ENCODE results near the gene DNAH1.

The DNAH1 gene

DNA sequence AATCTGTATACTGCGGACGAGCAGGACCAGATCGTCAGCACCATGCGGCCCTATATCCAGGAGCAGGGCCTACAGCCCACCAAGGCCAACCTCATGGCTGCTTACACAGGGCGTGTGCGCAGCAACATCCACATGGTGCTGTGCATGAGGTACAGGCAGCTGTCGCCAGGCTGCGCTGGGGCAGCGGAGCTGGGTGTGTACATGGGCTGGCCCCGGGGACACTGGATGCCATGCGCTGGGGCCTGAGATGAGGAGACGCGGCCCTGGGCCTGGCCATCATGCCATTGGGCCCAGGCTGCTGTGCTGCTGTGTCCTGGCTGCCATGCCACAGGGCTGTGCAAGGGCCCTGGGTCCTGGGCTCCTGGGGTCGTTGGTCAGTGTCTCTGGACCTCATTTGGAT is 67.3 kb downstream of the DNAH1 start:
- no peak for TF ChIP-seq TEAD4 (IDR thresholded peaks at IDR 0.05)
- TF ChIP-seq TAF1 (IDR thresholded peaks at IDR 0.05; ENCODE audit: low read depth) = no peak
- TF ChIP-seq, protein P1, sequence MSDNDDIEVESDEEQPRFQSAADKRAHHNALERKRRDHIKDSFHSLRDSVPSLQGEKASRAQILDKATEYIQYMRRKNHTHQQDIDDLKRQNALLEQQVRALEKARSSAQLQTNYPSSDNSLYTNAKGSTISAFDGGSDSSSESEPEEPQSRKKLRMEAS (IDR thresholded peaks at IDR 0.05) = no peak
- TF ChIP-seq, protein P2, sequence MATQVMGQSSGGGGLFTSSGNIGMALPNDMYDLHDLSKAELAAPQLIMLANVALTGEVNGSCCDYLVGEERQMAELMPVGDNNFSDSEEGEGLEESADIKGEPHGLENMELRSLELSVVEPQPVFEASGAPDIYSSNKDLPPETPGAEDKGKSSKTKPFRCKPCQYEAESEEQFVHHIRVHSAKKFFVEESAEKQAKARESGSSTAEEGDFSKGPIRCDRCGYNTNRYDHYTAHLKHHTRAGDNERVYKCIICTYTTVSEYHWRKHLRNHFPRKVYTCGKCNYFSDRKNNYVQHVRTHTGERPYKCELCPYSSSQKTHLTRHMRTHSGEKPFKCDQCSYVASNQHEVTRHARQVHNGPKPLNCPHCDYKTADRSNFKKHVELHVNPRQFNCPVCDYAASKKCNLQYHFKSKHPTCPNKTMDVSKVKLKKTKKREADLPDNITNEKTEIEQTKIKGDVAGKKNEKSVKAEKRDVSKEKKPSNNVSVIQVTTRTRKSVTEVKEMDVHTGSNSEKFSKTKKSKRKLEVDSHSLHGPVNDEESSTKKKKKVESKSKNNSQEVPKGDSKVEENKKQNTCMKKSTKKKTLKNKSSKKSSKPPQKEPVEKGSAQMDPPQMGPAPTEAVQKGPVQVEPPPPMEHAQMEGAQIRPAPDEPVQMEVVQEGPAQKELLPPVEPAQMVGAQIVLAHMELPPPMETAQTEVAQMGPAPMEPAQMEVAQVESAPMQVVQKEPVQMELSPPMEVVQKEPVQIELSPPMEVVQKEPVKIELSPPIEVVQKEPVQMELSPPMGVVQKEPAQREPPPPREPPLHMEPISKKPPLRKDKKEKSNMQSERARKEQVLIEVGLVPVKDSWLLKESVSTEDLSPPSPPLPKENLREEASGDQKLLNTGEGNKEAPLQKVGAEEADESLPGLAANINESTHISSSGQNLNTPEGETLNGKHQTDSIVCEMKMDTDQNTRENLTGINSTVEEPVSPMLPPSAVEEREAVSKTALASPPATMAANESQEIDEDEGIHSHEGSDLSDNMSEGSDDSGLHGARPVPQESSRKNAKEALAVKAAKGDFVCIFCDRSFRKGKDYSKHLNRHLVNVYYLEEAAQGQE (IDR thresholded peaks at IDR 0.05; ENCODE audit: low read depth) = no peak
- TF ChIP-seq CEBPB (IDR thresholded peaks at IDR 0.05) = no peak
- TF ChIP-seq NFIC (IDR thresholded peaks at IDR 0.05) = no peak
- TF ChIP-seq EGR1 (IDR thresholded peaks at IDR 0.05) = no peak
- no peak for TF ChIP-seq CREB1 (IDR thresholded peaks at IDR 0.05; ENCODE audit: low read depth)

DNA sequence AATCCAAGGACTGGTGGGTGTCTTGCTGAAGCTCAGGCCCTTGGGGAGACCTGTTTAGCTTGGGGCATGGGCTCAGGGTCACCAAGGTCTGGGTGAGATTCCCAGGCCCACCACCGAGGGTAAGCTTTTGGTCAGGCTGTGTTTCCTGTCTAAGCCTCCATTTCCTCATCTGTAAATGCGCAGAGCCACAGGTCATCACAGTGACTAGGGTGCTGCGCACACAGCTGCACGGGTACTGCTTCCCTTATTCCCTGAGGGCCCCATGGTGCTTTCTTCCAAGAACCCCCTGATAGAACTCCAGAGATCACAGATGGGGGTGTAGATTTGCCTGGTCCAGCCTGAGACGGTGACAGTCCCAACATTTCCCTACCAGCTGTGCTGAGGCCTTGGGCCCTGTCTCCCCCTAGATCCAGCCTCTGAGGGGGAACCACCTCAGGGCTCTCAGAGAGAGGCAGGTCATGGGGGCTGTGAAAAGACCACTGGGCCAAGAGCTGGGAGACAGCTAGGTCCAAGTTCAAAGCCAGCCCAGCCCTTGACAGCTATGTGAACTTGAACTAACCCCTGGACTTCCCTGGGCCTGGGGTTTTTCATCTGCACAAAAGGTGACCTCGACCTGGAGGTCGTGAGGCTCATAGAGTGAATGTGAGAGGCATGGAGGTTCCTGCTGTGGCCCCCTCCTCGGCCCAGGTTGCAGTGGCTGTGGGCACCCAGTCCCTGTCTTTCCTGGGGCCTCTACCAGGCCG is 68.1 kb downstream of the DNAH1 start:
- TF ChIP-seq FOXM1 (IDR thresholded peaks at IDR 0.05; ENCODE audit: borderline replicate concordance, low read depth) (no peak), YY1 (IDR thresholded peaks at IDR 0.05; ENCODE audit: low read depth) (no peak), RAD21 (IDR thresholded peaks at IDR 0.05; ENCODE audit: low read depth) (no peak), TEAD4 (IDR thresholded peaks at IDR 0.05) (no peak), EP300 (IDR thresholded peaks at IDR 0.05; ENCODE audit: borderline replicate concordance) (no peak), EGR1 (IDR thresholded peaks at IDR 0.05) (no peak), NFIC (IDR thresholded peaks at IDR 0.05) (no peak)
- TF ChIP-seq, protein P3, sequence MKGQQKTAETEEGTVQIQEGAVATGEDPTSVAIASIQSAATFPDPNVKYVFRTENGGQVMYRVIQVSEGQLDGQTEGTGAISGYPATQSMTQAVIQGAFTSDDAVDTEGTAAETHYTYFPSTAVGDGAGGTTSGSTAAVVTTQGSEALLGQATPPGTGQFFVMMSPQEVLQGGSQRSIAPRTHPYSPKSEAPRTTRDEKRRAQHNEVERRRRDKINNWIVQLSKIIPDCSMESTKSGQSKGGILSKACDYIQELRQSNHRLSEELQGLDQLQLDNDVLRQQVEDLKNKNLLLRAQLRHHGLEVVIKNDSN (IDR thresholded peaks at IDR 0.05) = no peak
- TF ChIP-seq, protein P1 (IDR thresholded peaks at IDR 0.05) = no peak
- TF ChIP-seq, protein P2 (IDR thresholded peaks at IDR 0.05; ENCODE audit: low read depth) = no peak

DNA sequence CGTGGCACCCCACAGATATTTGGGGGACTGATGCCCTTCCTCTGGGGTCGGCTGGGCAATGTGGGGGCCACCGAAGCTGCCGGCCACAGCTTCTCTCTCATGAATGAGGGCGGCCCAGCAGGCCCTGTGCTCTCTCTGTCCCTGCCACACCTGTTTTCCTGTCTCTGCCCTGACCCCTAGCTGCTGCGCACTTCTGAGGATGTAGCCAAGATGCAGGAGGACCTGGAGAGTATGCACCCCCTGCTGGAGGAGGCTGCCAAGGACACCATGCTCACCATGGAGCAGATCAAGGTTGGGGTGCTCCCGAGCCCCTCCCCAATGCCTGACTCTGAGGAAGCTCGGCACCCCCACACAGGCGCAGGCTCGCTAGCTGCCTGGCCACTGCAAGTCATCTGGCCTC is 69.0 kb downstream of the DNAH1 start:
- TF ChIP-seq, protein P1 (IDR thresholded peaks at IDR 0.05) = no peak
- peak; percentile 57 for TF ChIP-seq RAD21 (IDR thresholded peaks at IDR 0.05; ENCODE audit: low read depth)
- TF ChIP-seq EP300 (IDR thresholded peaks at IDR 0.05; ENCODE audit: borderline replicate concordance) = no peak
- TF ChIP-seq YY1 (IDR thresholded peaks at IDR 0.05; ENCODE audit: low read depth) = no peak

DNA sequence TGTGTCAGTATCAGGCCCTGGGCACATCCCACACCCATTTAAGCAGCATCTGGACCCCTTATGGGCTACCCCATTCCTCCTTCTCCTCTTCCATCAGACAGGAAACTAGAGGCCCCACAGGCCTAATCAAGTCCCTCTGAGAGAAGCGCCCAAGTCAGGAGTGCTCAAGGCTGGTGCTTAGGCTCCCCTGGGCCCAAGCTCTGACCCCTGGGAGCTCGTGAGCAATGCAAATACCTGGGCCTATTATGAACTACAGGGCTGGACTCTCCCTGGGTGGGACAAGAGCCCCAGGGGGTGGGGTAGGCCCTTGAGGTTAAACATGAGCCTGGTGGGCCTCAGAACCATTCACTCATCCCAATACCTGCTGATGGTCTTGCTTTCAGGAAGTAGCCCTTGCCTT is 71.4 kb downstream of the DNAH1 start:
- TF ChIP-seq EP300 (IDR thresholded peaks at IDR 0.05; ENCODE audit: borderline replicate concordance) = no peak
- TF ChIP-seq, protein P1 (IDR thresholded peaks at IDR 0.05) = no peak
- no peak for TF ChIP-seq FOXM1 (IDR thresholded peaks at IDR 0.05; ENCODE audit: borderline replicate concordance, low read depth)
- no peak for TF ChIP-seq TEAD4 (IDR thresholded peaks at IDR 0.05)
- TF ChIP-seq YY1 (IDR thresholded peaks at IDR 0.05; ENCODE audit: low read depth) = no peak
- TF ChIP-seq, protein P2 (IDR thresholded peaks at IDR 0.05; ENCODE audit: low read depth) = no peak
- no peak for TF ChIP-seq NFIC (IDR thresholded peaks at IDR 0.05)
- TF ChIP-seq RAD21 (IDR thresholded peaks at IDR 0.05; ENCODE audit: low read depth) = no peak
- no peak for TF ChIP-seq CREB1 (IDR thresholded peaks at IDR 0.05; ENCODE audit: low read depth)
- no peak for TF ChIP-seq TCF12 (IDR thresholded peaks at IDR 0.05; ENCODE audit: low read depth)
- TF ChIP-seq EGR1 (IDR thresholded peaks at IDR 0.05) = no peak
- TF ChIP-seq, protein P3 (IDR thresholded peaks at IDR 0.05) = no peak
- TF ChIP-seq CEBPB (IDR thresholded peaks at IDR 0.05) = no peak
- no peak for TF ChIP-seq ZBTB7A (IDR thresholded peaks at IDR 0.05; ENCODE audit: low read depth)

Data from Ishikawa (cell line).